H9 (cell line): ENCODE data around the gene RBM27. TPM values are rescaled to one million over a fixed set of nuclear protein-coding genes. Genes with fewer than 3 reads are reported as not detected.

Source experiments
- DNase-seq: peaks from one replicate; pipeline ENCODE4 v3.0.0-alpha.2; 2017
- H2AFZ ChIP-seq: one replicate; pipeline ENCODE4 v1.6.1; 2013; ENCODE audit warnings: mild to moderate bottlenecking, low read length, control low read depth, moderate library complexity
- H2AK5ac ChIP-seq: 2 replicates; pipeline ENCODE4 v1.6.1; 2013; ENCODE audit warnings: low read length, control low read depth, mixed read lengths; ENCODE audit not compliant: insufficient read length
- H2BK120ac ChIP-seq: one replicate; pipeline ENCODE4 v1.6.1; 2013; ENCODE audit warnings: low read depth, mild to moderate bottlenecking, low read length, control low read depth, inconsistent platforms; ENCODE audit not compliant: poor library complexity, severe bottlenecking
- H2BK12ac ChIP-seq: 2 replicates; pipeline ENCODE4 v1.6.1; 2013; ENCODE audit warnings: low read length, control low read depth, mixed read lengths, low read depth; ENCODE audit not compliant: insufficient read length
- H2BK15ac ChIP-seq: 2 replicates; pipeline ENCODE4 v1.6.1; 2013; ENCODE audit warnings: low read depth, low read length, control low read depth
- H2BK20ac ChIP-seq: one replicate; pipeline ENCODE4 v1.6.1; 2013; ENCODE audit warnings: low read depth, mild to moderate bottlenecking, low read length, control low read depth, inconsistent platforms; ENCODE audit not compliant: poor library complexity, severe bottlenecking
- H2BK5ac ChIP-seq: 2 replicates; pipeline ENCODE4 v1.6.1; 2013; ENCODE audit warnings: low read length, control low read depth, mixed read lengths; ENCODE audit not compliant: insufficient read length
- H3K14ac ChIP-seq: 2 replicates; pipeline ENCODE4 v1.6.1; 2013; ENCODE audit warnings: low read length, control low read depth; ENCODE audit not compliant: insufficient read depth
- H3K18ac ChIP-seq: 2 replicates; pipeline ENCODE4 v1.6.1; 2013; ENCODE audit warnings: low read depth, mild to moderate bottlenecking, mixed read lengths, low read length, control low read depth; ENCODE audit not compliant: insufficient read length
- H3K23ac ChIP-seq: 2 replicates; pipeline ENCODE4 v1.6.1; 2013; ENCODE audit warnings: low read length, control low read depth, mixed read lengths, low read depth; ENCODE audit not compliant: insufficient read length
- H3K23me2 ChIP-seq: 2 replicates; pipeline ENCODE4 v1.6.1; 2013; ENCODE audit warnings: low read depth, mild to moderate bottlenecking, mixed read lengths, low read length, control low read depth; ENCODE audit not compliant: insufficient read length, poor library complexity, severe bottlenecking
- H3K27ac ChIP-seq: 2 replicates; pipeline ENCODE4 v1.5.1; 2013; ENCODE audit warnings: low read length, control low read depth, mixed read lengths, low read depth; ENCODE audit not compliant: insufficient read length
- H3K27me3 ChIP-seq: 2 replicates; pipeline ENCODE4 v1.6.1; 2013; ENCODE audit warnings: low read length, control low read depth, inconsistent platforms; ENCODE audit not compliant: insufficient read depth
- H3K4ac ChIP-seq: 2 replicates; pipeline ENCODE4 v1.6.1; 2013; ENCODE audit warnings: low read depth, mild to moderate bottlenecking, control low read depth, inconsistent platforms, low read length, moderate library complexity
- H3K4me1 ChIP-seq: 2 replicates; pipeline ENCODE4 v1.6.1; 2013; ENCODE audit warnings: low read length, control low read depth, inconsistent platforms; ENCODE audit not compliant: insufficient read depth
- H3K4me2 ChIP-seq: 2 replicates; pipeline ENCODE4 v1.6.1; 2013; ENCODE audit warnings: low read length, control low read depth, mixed read lengths; ENCODE audit not compliant: insufficient read length, insufficient read depth
- H3K56ac ChIP-seq: 2 replicates; pipeline ENCODE4 v1.6.1; 2013; ENCODE audit warnings: low read depth, mild to moderate bottlenecking, mixed read lengths, low read length, control low read depth; ENCODE audit not compliant: insufficient read length
- H3K79me1 ChIP-seq: 2 replicates; pipeline ENCODE4 v1.6.1; 2013; ENCODE audit warnings: low read depth, mild to moderate bottlenecking, moderate library complexity, low read length, control low read depth, inconsistent platforms; ENCODE audit not compliant: insufficient read depth, poor library complexity, severe bottlenecking
- H3K79me2 ChIP-seq: 2 replicates; pipeline ENCODE4 v1.6.1; 2013; ENCODE audit warnings: low read length, control low read depth, inconsistent platforms; ENCODE audit not compliant: insufficient read depth
- H3K9ac ChIP-seq: 2 replicates; pipeline ENCODE4 v1.6.1; 2013; ENCODE audit warnings: low read length, control low read depth, mixed read lengths; ENCODE audit not compliant: insufficient read length; ENCODE audit errors: extremely low read depth
- H3K9me3 ChIP-seq: one replicate; pipeline ENCODE4 v1.6.1; 2013; ENCODE audit warnings: low read depth, low read length, inconsistent platforms; ENCODE audit not compliant: control insufficient read depth
- H3T11ph ChIP-seq: one replicate; pipeline ENCODE4 v1.6.1; 2013; ENCODE audit warnings: mild to moderate bottlenecking, low read length, control low read depth, inconsistent platforms
- H4K20me1 ChIP-seq: one replicate; pipeline ENCODE4 v1.6.1; 2013; ENCODE audit not compliant: control insufficient read depth, insufficient read length, insufficient read depth
- H4K5ac ChIP-seq: 2 replicates; pipeline ENCODE4 v1.6.1; 2013; ENCODE audit warnings: low read depth, mild to moderate bottlenecking, mixed read lengths, low read length, control low read depth; ENCODE audit not compliant: insufficient read length
- H4K8ac ChIP-seq: replicated peaks from 2 replicates; pipeline ENCODE4 v1.6.1; 2013; ENCODE audit warnings: low read length, control low read depth, mixed read lengths, low read depth; ENCODE audit not compliant: insufficient read length
- H4K91ac ChIP-seq: 2 replicates; pipeline ENCODE4 v1.6.1; 2013; ENCODE audit warnings: low read depth, mild to moderate bottlenecking, moderate library complexity, mixed read lengths, low read length, control low read depth; ENCODE audit not compliant: insufficient read length
- H3K27ac Mint-ChIP-seq, 3 experiments: 2 replicates in 2 of 3; 3 replicates in 1 of 3; pipeline ENCODE4 v1.8.0; 2020 to 2021; ENCODE audit warnings: mixed read lengths in 3 of 3, mild to moderate bottlenecking in 1 of 3, moderate library complexity in 1 of 3
- H3K27me3 Mint-ChIP-seq: 2 replicates; pipeline ENCODE4 v1.8.0; 2021; ENCODE audit warnings: low read depth, mild to moderate bottlenecking, moderate library complexity, mixed read lengths
- H3K36me3 Mint-ChIP-seq, 3 experiments: 2 replicates in 2 of 3; 3 replicates in 1 of 3; pipeline ENCODE4 v1.8.0; 2020 to 2021; ENCODE audit warnings: low read depth in 3 of 3, mixed read lengths in 3 of 3; ENCODE audit not compliant: insufficient read depth in 1 of 3
- H3K4me1 Mint-ChIP-seq, 2 experiments: 2 replicates each; pipeline ENCODE4 v1.8.0; 2020; ENCODE audit warnings: mixed read lengths in 2 of 2
- H3K4me3 Mint-ChIP-seq, 2 experiments: 2 replicates in 1 of 2; 3 replicates in 1 of 2; pipeline ENCODE4 v1.8.0; 2020 to 2021; ENCODE audit warnings: mild to moderate bottlenecking in 2 of 2, mixed read lengths in 2 of 2, moderate library complexity in 1 of 2
- H3K9me3 Mint-ChIP-seq, 2 experiments: 2 replicates in 1 of 2; 3 replicates in 1 of 2; pipeline ENCODE4 v1.8.0; 2020; ENCODE audit warnings: mild to moderate bottlenecking in 2 of 2, mixed read lengths in 2 of 2, moderate library complexity in 1 of 2
- CTCF ChIP-seq: fragments of 200-600 bp; sonication (generic); conservative IDR thresholded peaks from 3 replicates; pipeline ENCODE4 v1.8.0; 2021; ENCODE audit warnings: antibody characterized with exemption, mild to moderate bottlenecking
- total RNA-seq: library from RNA; stranded (reverse); gene quantifications from 2 replicates; pipeline ENCODE4 v1.2.1, GENCODE V29; 2021

RBM27 gene
- total RNA-seq, 1 experiment from 2014 or later: 33.8 TPM

- H4K20me1 ChIP-seq: no peaks in the 10 kb centered on the region
- no peak overlapping the region for H2AFZ ChIP-seq
- H2BK15ac ChIP-seq: no peak overlapping the region
- H4K8ac ChIP-seq: no peak overlapping the region
- H3K4me1 Mint-ChIP-seq: no peaks in the 10 kb centered on the region
- H3K36me3 Mint-ChIP-seq: peaks cover 51 to 85% (median 82%) of the 10 kb centered on the region in 3 experiments
- H3K9ac ChIP-seq: no peak overlapping the region
- no peak overlapping the region for H3K14ac ChIP-seq
- no peak overlapping the region for H2BK12ac ChIP-seq
- no peak overlapping the region for H3K4me3 Mint-ChIP-seq
- no peak overlapping the region for H3K23ac ChIP-seq
- H3K79me1 ChIP-seq: no peaks in the 10 kb centered on the region
- no peaks in the 10 kb centered on the region for H3K27me3 Mint-ChIP-seq
- H4K5ac ChIP-seq: no peak overlapping the region
- TF ChIP-seq CTCF: no peak
- no peak overlapping the region for H3K18ac ChIP-seq
- no peak overlapping the region for H3K4me2 ChIP-seq
- H3K4me1 ChIP-seq: no peaks in the 10 kb centered on the region
- H2BK120ac ChIP-seq: no peak overlapping the region
- no peak overlapping the region for H3K27ac ChIP-seq
- H3K9me3 Mint-ChIP-seq: no peaks in the 10 kb centered on the region
- H3K27me3 ChIP-seq: no peaks in the 10 kb centered on the region
- no peak overlapping the region for H3K56ac ChIP-seq
- H3K9me3 ChIP-seq: no peaks in the 10 kb centered on the region
- H2BK20ac ChIP-seq: no peak overlapping the region
- no peak for DNase-seq
- no peak overlapping the region for H2AK5ac ChIP-seq
- no peak overlapping the region for H4K91ac ChIP-seq
- H2BK5ac ChIP-seq: no peak overlapping the region
- H3K4ac ChIP-seq: no peak overlapping the region
- H3K23me2 ChIP-seq: no peaks in the 10 kb centered on the region
- H3T11ph ChIP-seq: no peak overlapping the region
- H3K27ac Mint-ChIP-seq: no peak overlapping the region
- no peaks in the 10 kb centered on the region for H3K79me2 ChIP-seq
Measured at GRCh38 chr5:146158255-146158654, 45.1 kb upstream of the RBM27 start.
